NCI-H1694 treated with DMSO at 0.1 percent for 48 hours (cell line): ENCODE measurements around the gene GREM2.

ENCODE experiments used
- DNase-seq: peaks from one replicate; lab custom pipeline; 2025; lab: John Stamatoyannopoulos, UW

GREM2 gene

GRCh38 chr1:240455228-240455821 lies 156.6 kb downstream of the GREM2 start:
- DNase-seq, result peak; percentile 21

- no peak for DNase-seq
Observed at GRCh38 chr1:240445369-240445768, 166.6 kb downstream of the GREM2 start.

GRCh38 chr1:240441669-240442068 lies 170.3 kb downstream of the GREM2 start:
- DNase-seq, result no peak
